ENCODE results near the gene IRF6.

The IRF6 gene

GRCh38 chr1:209756615-209757445 lies 49.1 kb downstream of the IRF6 start:
- H3K4me3 ChIP-seq (ENCODE audit: low read depth in 1 of 2, low read length in 1 of 2) = peak overlapping the region; percentile 71 to 73
- no peaks in the 10 kb centered on the region for H3K27me3 ChIP-seq
- H3K4me1 ChIP-seq (ENCODE audit: control insufficient read depth in 1 of 2, insufficient read depth in 1 of 2, low read depth in 1 of 2, low read length in 1 of 2) = peaks cover 94 to 95% of the 10 kb centered on the region in 2 experiments
- H3K9me3 ChIP-seq = no peaks in the 10 kb centered on the region
- H3K27ac ChIP-seq = peak overlapping the region; percentile 98
- peaks cover 33% of the 10 kb centered on the region for H3K36me3 ChIP-seq
- TF ChIP-seq, protein P1, sequence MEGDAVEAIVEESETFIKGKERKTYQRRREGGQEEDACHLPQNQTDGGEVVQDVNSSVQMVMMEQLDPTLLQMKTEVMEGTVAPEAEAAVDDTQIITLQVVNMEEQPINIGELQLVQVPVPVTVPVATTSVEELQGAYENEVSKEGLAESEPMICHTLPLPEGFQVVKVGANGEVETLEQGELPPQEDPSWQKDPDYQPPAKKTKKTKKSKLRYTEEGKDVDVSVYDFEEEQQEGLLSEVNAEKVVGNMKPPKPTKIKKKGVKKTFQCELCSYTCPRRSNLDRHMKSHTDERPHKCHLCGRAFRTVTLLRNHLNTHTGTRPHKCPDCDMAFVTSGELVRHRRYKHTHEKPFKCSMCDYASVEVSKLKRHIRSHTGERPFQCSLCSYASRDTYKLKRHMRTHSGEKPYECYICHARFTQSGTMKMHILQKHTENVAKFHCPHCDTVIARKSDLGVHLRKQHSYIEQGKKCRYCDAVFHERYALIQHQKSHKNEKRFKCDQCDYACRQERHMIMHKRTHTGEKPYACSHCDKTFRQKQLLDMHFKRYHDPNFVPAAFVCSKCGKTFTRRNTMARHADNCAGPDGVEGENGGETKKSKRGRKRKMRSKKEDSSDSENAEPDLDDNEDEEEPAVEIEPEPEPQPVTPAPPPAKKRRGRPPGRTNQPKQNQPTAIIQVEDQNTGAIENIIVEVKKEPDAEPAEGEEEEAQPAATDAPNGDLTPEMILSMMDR (IDR thresholded peaks at IDR 0.05) = no peak

DNA sequence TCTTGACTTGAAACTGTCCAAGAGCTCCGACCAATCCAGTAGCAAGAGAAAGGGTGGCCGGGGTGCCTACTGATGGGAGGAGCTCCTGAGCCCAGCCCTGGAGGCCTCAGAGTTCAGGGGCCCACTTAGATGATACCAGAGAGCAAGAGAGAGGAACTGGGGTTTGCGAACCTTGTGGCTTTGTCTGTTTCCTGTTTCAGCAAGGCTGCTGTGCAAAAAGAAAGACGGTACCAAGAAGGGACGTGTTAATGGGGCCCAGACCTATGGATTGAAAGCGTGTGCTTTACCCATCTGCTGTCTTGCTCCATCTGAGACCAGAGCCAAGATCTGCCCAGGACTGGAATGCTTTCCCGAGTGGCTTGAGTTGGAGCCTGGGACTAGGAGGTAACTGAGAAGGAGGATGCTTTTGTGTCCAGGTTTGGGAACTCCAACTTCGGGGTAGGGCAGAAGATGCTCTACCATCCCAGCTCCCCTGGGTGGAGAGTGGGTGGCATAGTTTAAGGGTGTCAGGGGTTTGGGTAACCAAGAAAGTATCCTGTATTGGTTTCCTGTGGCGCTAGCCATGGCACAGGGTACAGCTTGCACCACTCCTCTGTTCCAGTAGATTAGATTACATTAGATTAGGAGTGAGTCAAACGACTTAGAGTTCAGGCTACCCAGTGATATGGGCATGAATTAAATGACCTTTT lies 49.9 kb downstream of the IRF6 start, which contains the start of gene TRAF3IP3:
TSS of gene TRAF3IP3 (plus strand) at position 128 of the 689 bp plus-strand sequence. CDS start 3,987 bp downstream, outside the sequence.
- peak within 1 kb of the TSS; percentile 98 for H3K27ac ChIP-seq

DNA sequence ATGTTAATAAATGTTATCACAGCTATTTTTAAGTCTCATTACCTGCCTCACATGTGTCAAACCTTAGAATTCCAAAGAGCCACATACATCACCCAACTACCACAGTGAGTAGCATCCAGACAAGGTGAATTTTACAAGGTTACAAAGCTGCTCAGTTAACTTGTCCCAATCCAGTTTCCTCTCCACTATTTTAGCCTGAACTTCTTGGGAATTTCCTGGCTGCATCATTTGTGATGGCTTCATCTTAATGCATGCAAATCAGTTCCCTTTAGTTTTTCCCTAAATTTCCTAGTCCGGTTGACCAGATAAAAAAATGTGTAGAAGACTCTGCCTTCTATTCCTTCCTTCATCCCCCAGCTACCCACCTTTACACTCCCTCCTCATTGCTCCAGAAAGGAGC lies 50.7 kb downstream of the IRF6 start:
- Histone ChIP-seq H3K27me3 (no peaks in the 10 kb centered on the region), H3K9me3 (no peaks in the 10 kb centered on the region), H3K4me3 (ENCODE audit: low read depth in 1 of 2, low read length in 1 of 2) (peak overlapping the region; percentile 2 to 73), H3K36me3 (peaks cover 17% of the 10 kb centered on the region), H3K4me1 (ENCODE audit: control insufficient read depth in 1 of 2, insufficient read depth in 1 of 2, low read depth in 1 of 2, low read length in 1 of 2) (peaks cover 98 to 99% of the 10 kb centered on the region in 2 experiments), H3K27ac (peak overlapping the region; percentile 98)
- TF ChIP-seq, protein P1 (IDR thresholded peaks at IDR 0.05) = no peak

More for the DNA sequence above, 49.9 kb downstream of the IRF6 start, which contains the start of gene TRAF3IP3:
- TF ChIP-seq, protein P1 (IDR thresholded peaks at IDR 0.05) = peak; percentile 17
- Histone ChIP-seq H3K4me1 (ENCODE audit: control insufficient read depth in 1 of 2, insufficient read depth in 1 of 2, low read depth in 1 of 2, low read length in 1 of 2) (peaks cover 97 to 99% of the 10 kb centered on the region in 2 experiments), H3K4me3 (ENCODE audit: low read depth in 1 of 2, low read length in 1 of 2) (peak within 1 kb of the TSS; percentile 71 to 73), H3K9me3 (no peaks in the 10 kb centered on the region), H3K36me3 (peaks cover 25% of the 10 kb centered on the region), H3K27me3 (no peaks in the 10 kb centered on the region)

- H3K27me3 ChIP-seq = no peaks in the 10 kb centered on the region
- H3K4me3 ChIP-seq (ENCODE audit: low read depth in 1 of 2, low read length in 1 of 2) = no peak overlapping the region
- no peaks in the 10 kb centered on the region for H3K36me3 ChIP-seq
- peaks cover 99 to 100% of the 10 kb centered on the region in 2 experiments for H3K4me1 ChIP-seq (ENCODE audit: control insufficient read depth in 1 of 2, insufficient read depth in 1 of 2, low read depth in 1 of 2, low read length in 1 of 2)
- H3K27ac ChIP-seq = peak overlapping the region; percentile 80
- TF ChIP-seq, protein P1 (IDR thresholded peaks at IDR 0.05) = no peak
- no peaks in the 10 kb centered on the region for H3K9me3 ChIP-seq
Observed at GRCh38 chr1:209752890-209753289, 53.1 kb downstream of the IRF6 start.

DNA sequence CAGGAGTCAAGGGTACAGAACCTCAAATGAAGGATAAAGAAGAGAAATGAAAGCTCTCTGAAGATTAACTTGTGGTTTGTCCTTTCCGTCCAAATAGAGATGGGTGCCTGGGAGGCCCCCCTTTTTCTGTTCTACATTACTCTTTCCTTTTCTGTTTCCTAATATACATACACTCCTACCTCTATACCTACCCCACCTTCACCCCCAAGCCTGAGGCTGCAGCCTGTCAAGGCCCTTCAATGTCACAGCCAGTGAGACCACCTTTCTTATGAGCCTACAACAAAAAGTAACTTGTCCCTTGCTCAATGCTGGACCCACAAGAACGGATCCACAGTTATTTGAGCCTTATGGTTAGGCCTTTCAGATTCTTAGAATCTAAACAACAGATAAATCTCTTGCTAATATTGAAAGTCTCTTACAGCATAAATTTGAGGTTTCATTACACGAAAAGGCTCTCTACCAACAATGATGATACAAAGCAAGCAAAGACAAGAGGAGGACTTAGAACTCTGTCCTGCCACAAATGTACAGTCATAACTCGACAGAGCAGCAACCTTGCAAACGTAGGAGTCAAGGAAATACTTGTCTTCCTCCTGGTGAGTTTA lies 54.2 kb downstream of the IRF6 start:
- H3K27ac ChIP-seq = peak overlapping the region; percentile 80
- no peaks in the 10 kb centered on the region for H3K36me3 ChIP-seq
- no peaks in the 10 kb centered on the region for H3K27me3 ChIP-seq
- peak overlapping the region in 1 of 2 experiments; percentile 8 for H3K4me3 ChIP-seq (ENCODE audit: low read depth in 1 of 2, low read length in 1 of 2)
- H3K4me1 ChIP-seq (ENCODE audit: control insufficient read depth in 1 of 2, insufficient read depth in 1 of 2, low read depth in 1 of 2, low read length in 1 of 2) = peaks cover 93 to 94% of the 10 kb centered on the region in 2 experiments
- no peaks in the 10 kb centered on the region for H3K9me3 ChIP-seq
- TF ChIP-seq, protein P1 (IDR thresholded peaks at IDR 0.05) = no peak

Data from neutrophil (primary cell).